Measurements from ENCODE around the gene CEP170B. TPM values are rescaled to one million over a fixed set of nuclear protein-coding genes. Genes with fewer than 3 reads are reported as not detected.

CEP170B gene
- total and polyA plus RNA-seq, 9 of the 15 experiments (the other 6 are each of a cell fraction or from before 2014, with no cell fraction given) = 0.01 to 10.2 (median 2.2) TPM

DNA sequence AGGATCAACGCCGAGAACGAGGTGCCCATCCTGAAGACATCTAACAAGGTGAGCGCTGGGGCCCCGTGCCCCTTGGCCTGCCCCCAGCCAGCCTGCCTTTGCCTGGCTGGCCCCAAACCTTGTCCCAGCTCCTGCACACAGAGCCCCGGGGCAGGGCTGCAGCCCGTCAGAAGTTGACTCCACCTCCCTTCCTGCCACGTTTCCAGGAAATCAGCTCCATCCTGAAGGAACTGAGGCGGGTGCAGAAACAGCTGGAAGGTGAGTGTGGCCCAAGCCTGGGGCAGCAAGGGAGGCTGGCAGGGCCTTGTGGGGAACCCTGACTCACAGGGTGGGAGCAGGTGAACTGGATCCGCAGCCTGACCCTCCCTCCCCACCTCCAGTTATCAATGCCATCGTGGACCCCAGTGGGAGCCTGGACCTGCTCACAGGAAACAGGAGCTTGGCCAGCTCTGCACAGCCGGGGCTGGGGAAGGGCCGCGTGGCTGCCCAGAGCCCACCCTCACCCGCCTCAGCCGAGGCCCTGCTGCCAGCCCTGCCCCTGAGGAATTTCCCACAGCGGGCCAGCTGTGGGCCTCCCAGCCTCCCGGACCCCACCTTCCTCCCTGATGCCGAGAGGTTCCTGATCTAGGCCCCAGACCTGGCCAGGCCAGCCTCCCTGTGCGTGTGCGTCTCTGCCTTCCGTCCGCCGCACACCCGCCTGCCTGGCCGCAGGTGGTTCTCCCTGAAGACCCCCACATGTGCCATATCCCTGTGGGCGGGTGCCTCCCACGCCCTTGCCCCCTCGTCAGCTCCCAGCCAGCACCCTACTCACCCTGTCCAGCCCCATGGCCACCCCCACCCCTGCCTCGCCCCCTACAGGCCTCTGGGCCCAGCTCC, 29.5 kb downstream of the CEP170B start:
- H3K9ac ChIP-seq (ENCODE audit: insufficient read depth in 1 of 2, low read depth in 2 of 2, low read length in 2 of 2) = peak overlapping the region in 1 of 2 experiments; percentile 17; a peak in 1 of 4 replicates
- H2AFZ ChIP-seq (ENCODE audit: low read depth, low read length) = no peak overlapping the region
- CTCF ChIA-PET (ENCODE audit: low intra/inter-chr PET ratio) = interaction anchor here (2.3 kb wide), 1 partner anchor 151 kb away, joined by 10 read pairs; no protein-coding TSS in a partner anchor

More for the DNA sequence above, 29.5 kb downstream of the CEP170B start:
- ATAC-seq = no peak
- no peak overlapping the region for H3K27ac ChIP-seq (ENCODE audit: extremely low read depth, low read depth, low read length)
- no peak overlapping the region for H3K4me2 ChIP-seq (ENCODE audit: insufficient read depth, low read length)
- POLR2A ChIA-PET = interaction anchor here (0.6 kb wide), 1 partner anchor 148 kb away, joined by 5 read pairs; no protein-coding TSS in a partner anchor
- no peaks in the 10 kb centered on the region for H3K79me2 ChIP-seq (ENCODE audit: control insufficient read depth, insufficient read depth, low read length)
- no peak for DNase-seq (ENCODE audit: extremely low read depth in 1 of 4, low spot score in 3 of 4)
- H3K4me1 ChIP-seq (replicated peaks in 1 of 2; ENCODE audit: control insufficient read depth in 2 of 2, insufficient read depth in 2 of 2, low read length in 2 of 2) = peaks cover 0 to 64% of the 10 kb centered on the region in 2 experiments; a peak in 2 of 5 replicates
- FAIRE-seq = no peak
- H3K4me3 ChIP-seq = no peak overlapping the region
- H3K9me1 ChIP-seq (ENCODE audit: control insufficient read depth, insufficient read depth, low read length) = no peaks in the 10 kb centered on the region
- 45% methylated on average over 10 of the region's 30 CpGs for WGBS (ENCODE audit: insufficient coverage, low coverage, missing lambda C conversion rate)
- H3K36me3 ChIP-seq (ENCODE audit: control insufficient read depth, insufficient read depth, low read length) = no peaks in the 10 kb centered on the region
- H4K20me1 ChIP-seq (replicated peaks; ENCODE audit: control insufficient read depth, insufficient read depth, low read length) = no peaks in the 10 kb centered on the region
- H3K9me3 ChIP-seq (replicated peaks; ENCODE audit: control insufficient read depth, insufficient read depth, low read depth, low read length) = no peaks in the 10 kb centered on the region
- intact Hi-C loops (cut with micrococcal nuclease) (no loop called here), in situ Hi-C loops (cut with MboI) (no loop called here)
- no TSS peak for BruUV-seq (replicated peaks)
- TF ChIP-seq, protein P1, sequence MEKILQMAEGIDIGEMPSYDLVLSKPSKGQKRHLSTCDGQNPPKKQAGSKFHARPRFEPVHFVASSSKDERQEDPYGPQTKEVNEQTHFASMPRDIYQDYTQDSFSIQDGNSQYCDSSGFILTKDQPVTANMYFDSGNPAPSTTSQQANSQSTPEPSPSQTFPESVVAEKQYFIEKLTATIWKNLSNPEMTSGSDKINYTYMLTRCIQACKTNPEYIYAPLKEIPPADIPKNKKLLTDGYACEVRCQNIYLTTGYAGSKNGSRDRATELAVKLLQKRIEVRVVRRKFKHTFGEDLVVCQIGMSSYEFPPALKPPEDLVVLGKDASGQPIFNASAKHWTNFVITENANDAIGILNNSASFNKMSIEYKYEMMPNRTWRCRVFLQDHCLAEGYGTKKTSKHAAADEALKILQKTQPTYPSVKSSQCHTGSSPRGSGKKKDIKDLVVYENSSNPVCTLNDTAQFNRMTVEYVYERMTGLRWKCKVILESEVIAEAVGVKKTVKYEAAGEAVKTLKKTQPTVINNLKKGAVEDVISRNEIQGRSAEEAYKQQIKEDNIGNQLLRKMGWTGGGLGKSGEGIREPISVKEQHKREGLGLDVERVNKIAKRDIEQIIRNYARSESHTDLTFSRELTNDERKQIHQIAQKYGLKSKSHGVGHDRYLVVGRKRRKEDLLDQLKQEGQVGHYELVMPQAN (IDR thresholded peaks at IDR 0.05; ENCODE audit: borderline replicate concordance) = no peak
- TF ChIP-seq, protein P2, sequence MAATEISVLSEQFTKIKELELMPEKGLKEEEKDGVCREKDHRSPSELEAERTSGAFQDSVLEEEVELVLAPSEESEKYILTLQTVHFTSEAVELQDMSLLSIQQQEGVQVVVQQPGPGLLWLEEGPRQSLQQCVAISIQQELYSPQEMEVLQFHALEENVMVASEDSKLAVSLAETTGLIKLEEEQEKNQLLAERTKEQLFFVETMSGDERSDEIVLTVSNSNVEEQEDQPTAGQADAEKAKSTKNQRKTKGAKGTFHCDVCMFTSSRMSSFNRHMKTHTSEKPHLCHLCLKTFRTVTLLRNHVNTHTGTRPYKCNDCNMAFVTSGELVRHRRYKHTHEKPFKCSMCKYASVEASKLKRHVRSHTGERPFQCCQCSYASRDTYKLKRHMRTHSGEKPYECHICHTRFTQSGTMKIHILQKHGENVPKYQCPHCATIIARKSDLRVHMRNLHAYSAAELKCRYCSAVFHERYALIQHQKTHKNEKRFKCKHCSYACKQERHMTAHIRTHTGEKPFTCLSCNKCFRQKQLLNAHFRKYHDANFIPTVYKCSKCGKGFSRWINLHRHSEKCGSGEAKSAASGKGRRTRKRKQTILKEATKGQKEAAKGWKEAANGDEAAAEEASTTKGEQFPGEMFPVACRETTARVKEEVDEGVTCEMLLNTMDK (IDR thresholded peaks at IDR 0.05; ENCODE audit: borderline replicate concordance, insufficient read depth, low read depth, low read length, poor library complexity, severe bottlenecking) = peak; percentile 33
- TF ChIP-seq, protein P3, sequence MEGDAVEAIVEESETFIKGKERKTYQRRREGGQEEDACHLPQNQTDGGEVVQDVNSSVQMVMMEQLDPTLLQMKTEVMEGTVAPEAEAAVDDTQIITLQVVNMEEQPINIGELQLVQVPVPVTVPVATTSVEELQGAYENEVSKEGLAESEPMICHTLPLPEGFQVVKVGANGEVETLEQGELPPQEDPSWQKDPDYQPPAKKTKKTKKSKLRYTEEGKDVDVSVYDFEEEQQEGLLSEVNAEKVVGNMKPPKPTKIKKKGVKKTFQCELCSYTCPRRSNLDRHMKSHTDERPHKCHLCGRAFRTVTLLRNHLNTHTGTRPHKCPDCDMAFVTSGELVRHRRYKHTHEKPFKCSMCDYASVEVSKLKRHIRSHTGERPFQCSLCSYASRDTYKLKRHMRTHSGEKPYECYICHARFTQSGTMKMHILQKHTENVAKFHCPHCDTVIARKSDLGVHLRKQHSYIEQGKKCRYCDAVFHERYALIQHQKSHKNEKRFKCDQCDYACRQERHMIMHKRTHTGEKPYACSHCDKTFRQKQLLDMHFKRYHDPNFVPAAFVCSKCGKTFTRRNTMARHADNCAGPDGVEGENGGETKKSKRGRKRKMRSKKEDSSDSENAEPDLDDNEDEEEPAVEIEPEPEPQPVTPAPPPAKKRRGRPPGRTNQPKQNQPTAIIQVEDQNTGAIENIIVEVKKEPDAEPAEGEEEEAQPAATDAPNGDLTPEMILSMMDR (IDR thresholded peaks at IDR 0.05 in 2 of 3, conservative IDR thresholded peaks at IDR 0.05 in 1 of 3; ENCODE audit: insufficient read depth in 2 of 3, low read depth in 1 of 3, low read length in 3 of 3) = peak in 1 of 3 experiments; percentile 2; a peak in 1 of 6 replicates
- TF ChIP-seq POLR2G (IDR thresholded peaks at IDR 0.05; ENCODE audit: low read depth, low read length) = peak; percentile 39; the same call in 1 of the 2 replicates
- no peak for TF ChIP-seq JUNB (CRISPR knock-in tag; conservative IDR thresholded peaks at IDR 0.05)
- TF ChIP-seq, protein P4, sequence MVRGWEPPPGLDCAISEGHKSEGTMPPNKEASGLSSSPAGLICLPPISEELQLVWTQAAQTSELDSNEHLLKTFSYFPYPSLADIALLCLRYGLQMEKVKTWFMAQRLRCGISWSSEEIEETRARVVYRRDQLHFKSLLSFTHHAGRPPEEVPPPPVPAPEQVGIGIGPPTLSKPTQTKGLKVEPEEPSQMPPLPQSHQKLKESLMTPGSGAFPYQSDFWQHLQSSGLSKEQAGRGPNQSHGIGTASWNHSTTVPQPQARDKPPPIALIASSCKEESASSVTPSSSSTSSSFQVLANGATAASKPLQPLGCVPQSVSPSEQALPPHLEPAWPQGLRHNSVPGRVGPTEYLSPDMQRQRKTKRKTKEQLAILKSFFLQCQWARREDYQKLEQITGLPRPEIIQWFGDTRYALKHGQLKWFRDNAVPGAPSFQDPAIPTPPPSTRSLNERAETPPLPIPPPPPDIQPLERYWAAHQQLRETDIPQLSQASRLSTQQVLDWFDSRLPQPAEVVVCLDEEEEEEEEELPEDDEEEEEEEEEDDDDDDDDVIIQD (CRISPR knock-in tag; IDR thresholded peaks at IDR 0.05) = no peak
- peaks cover 0 to 6% of the 10 kb centered on the region in 2 experiments; a peak in 1 of 5 replicates for H3K27me3 ChIP-seq (ENCODE audit: control insufficient read depth in 2 of 2, insufficient read depth in 2 of 2, low read length in 2 of 2)

All from K562 (cell line).